BLaER1 (cell line): ENCODE results near the gene COX6B1.
"Not testable (repeated sequence)": the region's sequence is repeated elsewhere in the genome, so short reads cannot be mapped to it uniquely, and the experiment has no call there.

Source experiments
- H3K27ac ChIP-seq: shearing (Covaris generic); formaldehyde crosslinking; 2 replicates; pipeline ENCODE4 v1.8.1; 2022
- H3K27me3 ChIP-seq: shearing (Covaris generic); formaldehyde crosslinking; 2 replicates; pipeline ENCODE4 v1.8.1; 2022
- H3K36me3 ChIP-seq: shearing (Covaris generic); formaldehyde crosslinking; 2 replicates; pipeline ENCODE4 v1.8.1; 2022
- H3K4me1 ChIP-seq: shearing (Covaris generic); formaldehyde crosslinking; 2 replicates; pipeline ENCODE4 v1.8.1; 2022
- H3K4me2 ChIP-seq: shearing (Covaris generic); formaldehyde crosslinking; 2 replicates; pipeline ENCODE4 v1.8.1; 2022
- H3K4me3 ChIP-seq: shearing (Covaris generic); formaldehyde crosslinking; 2 replicates; pipeline ENCODE4 v1.8.1; 2022
- H3K9ac ChIP-seq: shearing (Covaris generic); formaldehyde crosslinking; 2 replicates; pipeline ENCODE4 v1.8.1; 2022
- H3K9me3 ChIP-seq: shearing (Covaris generic); formaldehyde crosslinking; 2 replicates; pipeline ENCODE4 v1.8.1; 2022
- H4K20me1 ChIP-seq: shearing (Covaris generic); formaldehyde crosslinking; 2 replicates; pipeline ENCODE4 v1.8.1; 2022
- Cebpa-rat ChIP-seq: shearing (Covaris generic); IDR thresholded peaks from 2 replicates; pipeline ENCODE4 v1.8.1; 2022

COX6B1 gene

DNA sequence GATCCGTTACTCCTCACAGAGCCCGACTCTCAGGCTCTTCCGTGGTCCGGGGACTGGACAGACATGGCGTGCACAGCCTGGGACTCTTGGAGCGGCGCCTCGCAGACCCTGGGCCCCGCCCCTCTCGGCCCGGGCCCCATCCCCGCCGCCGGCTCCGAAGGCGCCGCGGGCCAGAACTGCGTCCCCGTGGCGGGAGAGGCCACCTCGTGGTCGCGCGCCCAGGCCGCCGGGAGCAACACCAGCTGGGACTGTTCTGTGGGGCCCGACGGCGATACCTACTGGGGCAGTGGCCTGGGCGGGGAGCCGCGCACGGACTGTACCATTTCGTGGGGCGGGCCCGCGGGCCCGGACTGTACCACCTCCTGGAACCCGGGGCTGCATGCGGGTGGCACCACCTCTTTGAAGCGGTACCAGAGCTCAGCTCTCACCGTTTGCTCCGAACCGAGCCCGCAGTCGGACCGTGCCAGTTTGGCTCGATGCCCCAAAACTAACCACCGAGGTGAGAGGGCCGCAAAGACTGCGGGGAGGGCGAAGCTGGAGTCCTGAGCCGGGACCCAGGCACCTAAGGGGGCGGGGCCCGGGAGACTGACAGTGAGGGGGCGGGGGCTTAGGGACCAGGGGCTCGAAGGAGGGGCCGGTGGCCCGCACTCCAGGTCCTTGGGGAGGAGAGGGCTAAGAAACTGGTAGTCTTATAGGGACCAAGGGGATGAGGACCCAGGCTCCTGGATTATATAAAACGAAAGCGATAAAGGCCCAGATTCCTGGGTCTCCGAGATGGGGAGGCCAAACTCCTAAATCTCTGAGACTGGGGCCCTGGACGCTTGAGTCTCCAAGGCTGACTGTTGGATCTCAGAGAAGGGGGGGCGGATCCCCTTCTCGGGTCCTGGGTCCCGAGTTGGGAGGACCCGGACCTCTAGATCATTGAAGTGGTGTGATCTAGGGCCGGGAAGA is 4.6 kb upstream of the COX6B1 start:
- Histone ChIP-seq H3K4me2 (peak overlapping the region; percentile 93), H3K4me3 (peak overlapping the region; percentile 73), H3K27ac (peak overlapping the region; percentile 89), H3K9ac (peak overlapping the region; percentile 82), H3K4me1 (peaks cover 56% of the 10 kb centered on the region), H4K20me1 (peaks cover 1% of the 10 kb centered on the region; the same call in 1 of the 2 replicates), H3K27me3 (no peaks in the 10 kb centered on the region), H3K36me3 (peaks cover under 1% of the 10 kb centered on the region), H3K9me3 (no peaks in the 10 kb centered on the region)
- TF ChIP-seq Cebpa-rat, result no peak

DNA sequence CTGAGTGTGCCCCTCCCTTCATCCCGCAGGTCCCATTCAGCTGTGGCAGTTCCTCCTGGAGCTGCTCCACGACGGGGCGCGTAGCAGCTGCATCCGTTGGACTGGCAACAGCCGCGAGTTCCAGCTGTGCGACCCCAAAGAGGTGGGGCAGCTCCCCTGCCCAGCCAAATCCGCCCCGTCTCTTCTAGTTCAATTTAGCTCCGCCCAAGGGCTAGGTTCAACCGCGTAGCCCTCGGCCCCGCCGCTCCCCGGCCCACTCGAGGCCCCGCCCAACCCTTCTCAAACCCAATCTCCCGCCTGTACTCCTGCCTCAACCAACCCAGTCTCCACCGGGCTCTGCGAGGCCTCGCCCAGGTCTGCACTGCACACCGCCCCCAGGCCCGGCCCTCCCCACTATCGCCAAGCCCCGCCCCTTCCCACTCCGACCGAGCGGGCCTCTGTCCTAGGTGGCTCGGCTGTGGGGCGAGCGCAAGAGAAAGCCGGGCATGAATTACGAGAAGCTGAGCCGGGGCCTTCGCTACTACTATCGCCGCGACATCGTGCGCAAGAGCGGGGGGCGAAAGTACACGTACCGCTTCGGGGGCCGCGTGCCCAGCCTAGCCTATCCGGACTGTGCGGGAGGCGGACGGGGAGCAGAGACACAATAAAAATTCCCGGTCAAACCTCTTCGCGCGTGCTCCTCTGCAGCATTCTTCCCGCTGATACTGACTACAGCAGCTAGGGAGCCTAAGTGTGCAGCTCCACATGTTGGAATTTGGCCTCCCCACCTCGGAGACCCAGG is 3.7 kb upstream of the COX6B1 start:
- TF ChIP-seq Cebpa-rat, result no peak
- H3K9me3 ChIP-seq, result no peaks in the 10 kb centered on the region
- no peaks in the 10 kb centered on the region for H3K36me3 ChIP-seq
- peaks cover 10% of the 10 kb centered on the region for H4K20me1 ChIP-seq
- peak overlapping the region; percentile 73 for H3K4me3 ChIP-seq
- H3K4me2 ChIP-seq, result peak overlapping the region; percentile 93
- peaks cover 64% of the 10 kb centered on the region for H3K4me1 ChIP-seq
- H3K27ac ChIP-seq, result peak overlapping the region; percentile 89
- H3K27me3 ChIP-seq, result no peaks in the 10 kb centered on the region
- H3K9ac ChIP-seq, result peak overlapping the region; percentile 82

- Histone ChIP-seq H3K9ac (peak overlapping the region; percentile 82), H3K27me3 (no peaks in the 10 kb centered on the region), H4K20me1 (peaks cover 11% of the 10 kb centered on the region), H3K4me3 (peak overlapping the region; percentile 73), H3K27ac (peak overlapping the region; percentile 89), H3K4me1 (peaks cover 71% of the 10 kb centered on the region), H3K4me2 (peak overlapping the region; percentile 93), H3K36me3 (no peaks in the 10 kb centered on the region), H3K9me3 (no peaks in the 10 kb centered on the region)
- no peak for TF ChIP-seq Cebpa-rat
These were observed 3.0 kb upstream of the COX6B1 start for GRCh38 chr19:35644987-35645679.

DNA sequence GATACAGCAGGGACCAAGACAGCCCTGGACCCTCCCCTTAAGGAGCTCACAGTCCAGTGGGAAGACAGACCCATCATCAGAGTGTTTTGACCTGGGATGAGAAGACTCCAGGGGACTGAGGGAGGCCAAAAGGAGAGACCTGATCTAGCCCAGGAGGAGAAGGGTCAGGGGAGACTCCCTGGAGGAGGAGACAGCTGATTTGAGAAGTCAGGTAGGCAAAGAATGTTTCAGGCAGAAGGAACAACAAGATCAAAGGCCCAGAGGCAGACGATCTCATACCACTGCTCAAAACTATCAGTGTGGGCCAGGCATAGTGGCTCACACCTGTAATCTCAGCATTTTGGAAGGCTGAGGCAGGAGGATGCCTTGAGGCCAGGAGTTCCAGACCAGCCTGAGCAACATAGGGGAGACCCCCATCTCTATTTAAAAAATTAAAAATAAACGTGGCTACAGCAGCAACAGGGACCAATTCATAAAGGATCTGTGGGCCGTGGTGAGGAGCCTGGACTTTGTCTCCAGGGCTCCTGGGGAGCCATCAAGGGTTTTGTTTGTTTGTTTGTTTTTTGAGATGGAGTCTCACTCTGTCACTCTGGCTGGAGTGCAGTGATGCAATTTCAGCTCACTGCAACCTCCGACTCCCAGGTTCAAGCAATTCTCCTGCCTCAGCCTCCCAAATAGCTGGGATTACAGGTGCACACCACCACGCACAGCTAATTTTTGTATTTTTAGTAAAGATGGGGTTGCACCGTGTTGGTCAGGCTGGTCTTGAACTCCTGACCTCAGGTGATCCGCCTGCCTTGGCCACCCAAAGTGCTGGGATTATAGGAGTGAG is 2.2 kb upstream of the COX6B1 start:
- Histone ChIP-seq H4K20me1 (peaks cover 15% of the 10 kb centered on the region), H3K36me3 (peaks cover 7% of the 10 kb centered on the region), H3K4me1 (peaks cover 78% of the 10 kb centered on the region), H3K27me3 (no peaks in the 10 kb centered on the region), H3K27ac (peak overlapping the region; percentile 44), H3K9ac (no peak overlapping the region), H3K4me2 (peak overlapping the region; percentile 93), H3K4me3 (no peak overlapping the region), H3K9me3 (no peaks in the 10 kb centered on the region)
- no peak for TF ChIP-seq Cebpa-rat

GRCh38 chr19:35650581-35650980 is 2.5 kb downstream of the COX6B1 start:
- Histone ChIP-seq H3K9ac (0 out of 2 replicates have a peak overlapping the region, but pooled peaks have one; percentile 0), H3K27ac (no peak overlapping the region), H3K4me3 (no peak overlapping the region), H3K4me1 (peaks cover 45% of the 10 kb centered on the region), H3K36me3 (peaks cover 53% of the 10 kb centered on the region), H4K20me1 (peaks cover 44% of the 10 kb centered on the region), H3K9me3 (no peaks in the 10 kb centered on the region), H3K27me3 (no peaks in the 10 kb centered on the region), H3K4me2 (peak overlapping the region; percentile 96)
- no peak for TF ChIP-seq Cebpa-rat

DNA sequence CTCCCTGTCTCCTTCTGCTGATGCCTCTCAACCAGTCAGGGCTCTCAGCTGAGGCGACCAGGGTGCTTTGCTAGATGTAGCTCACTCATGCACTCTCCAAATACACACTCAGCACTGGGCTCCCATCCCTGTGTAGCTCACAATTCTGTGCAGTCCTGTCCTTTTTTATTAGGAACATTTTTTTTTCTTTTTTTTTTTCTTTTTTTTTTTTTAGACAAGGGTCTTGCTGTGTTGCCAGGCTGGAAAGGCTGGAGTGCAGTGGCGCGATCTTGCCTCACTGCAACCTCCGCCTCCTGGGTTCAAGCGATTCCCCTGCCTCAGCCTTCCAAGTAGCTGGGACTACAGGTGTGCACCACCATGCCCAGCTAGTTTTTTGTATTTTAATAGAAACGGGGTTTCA is 6.7 kb downstream of the COX6B1 start:
- H3K27ac ChIP-seq, H3K9me3 ChIP-seq, H3K9ac ChIP-seq, H3K27me3 ChIP-seq, H3K4me3 ChIP-seq, H3K4me2 ChIP-seq: not testable (repeated sequence)
- Histone ChIP-seq H3K4me1 (peaks cover 14% of the 10 kb centered on the region), H4K20me1 (peaks cover 63% of the 10 kb centered on the region), H3K36me3 (peaks cover 96% of the 10 kb centered on the region)

DNA sequence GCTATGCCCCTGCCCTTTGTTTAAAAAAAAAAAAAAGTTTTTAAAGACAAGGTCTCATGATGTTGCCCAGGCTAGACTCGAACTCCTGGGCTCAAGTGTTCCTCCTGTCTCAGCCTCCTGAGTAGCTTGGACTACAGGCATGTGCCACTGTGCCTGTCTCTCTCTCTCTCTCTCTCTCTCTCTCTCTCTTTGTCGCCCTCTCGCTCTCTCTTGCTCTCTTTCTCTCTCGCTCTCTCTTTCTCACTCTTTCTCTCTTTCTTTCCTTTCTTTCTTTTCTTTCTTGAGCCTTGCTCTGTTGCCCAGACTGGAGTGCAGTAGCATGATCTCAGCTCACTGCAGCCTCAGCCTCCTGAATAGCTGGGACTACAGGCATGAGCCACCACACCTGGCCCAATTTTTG is 7.5 kb downstream of the COX6B1 start:
- Histone ChIP-seq H3K27ac (no peak overlapping the region), H4K20me1 (peaks cover 62% of the 10 kb centered on the region), H3K4me3 (no peak overlapping the region)

DNA sequence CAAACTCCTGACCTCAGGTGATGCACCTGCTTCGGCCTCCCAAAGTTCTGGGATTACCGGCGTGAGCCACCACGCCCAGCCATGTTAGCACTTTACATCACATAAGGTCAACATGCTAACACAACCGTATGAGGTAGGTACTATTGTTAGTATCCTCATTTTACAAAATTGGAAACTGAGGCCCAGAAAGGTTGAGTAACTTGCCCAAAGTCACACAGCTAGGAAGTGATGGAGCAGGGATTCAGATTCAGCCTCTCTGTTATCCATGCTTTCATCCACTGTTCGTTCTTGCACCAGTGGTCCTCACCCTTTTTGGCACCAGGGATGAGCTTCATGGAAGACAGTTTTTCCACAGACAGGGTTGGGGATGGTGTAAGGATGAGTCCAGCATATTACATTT is 8.6 kb downstream of the COX6B1 start:
- Histone ChIP-seq H3K4me1 (no peaks in the 10 kb centered on the region), H4K20me1 (peaks cover 53% of the 10 kb centered on the region), H3K4me2 (no peak overlapping the region), H3K36me3 (peaks cover 88% of the 10 kb centered on the region), H3K9me3 (no peaks in the 10 kb centered on the region), H3K27me3 (no peaks in the 10 kb centered on the region), H3K4me3 (no peak overlapping the region), H3K9ac (no peak overlapping the region), H3K27ac (no peak overlapping the region)
- no peak for TF ChIP-seq Cebpa-rat

More for the DNA sequence above, 7.5 kb downstream of the COX6B1 start:
- Histone ChIP-seq H3K4me2 (no peak overlapping the region), H3K27me3 (no peaks in the 10 kb centered on the region), H3K4me1 (peaks cover 6% of the 10 kb centered on the region), H3K36me3 (peaks cover 99% of the 10 kb centered on the region), H3K9me3 (no peaks in the 10 kb centered on the region), H3K9ac (no peak overlapping the region)
- no peak for TF ChIP-seq Cebpa-rat
